Activated naive CD4-positive, alpha-beta T cell treated with anti-CD3 and anti-CD28 coated beads, Interleukin-2, amount 50 U/mL, for 24 hours (primary cell): Measurements from ENCODE around the gene UGT1A7.

Experiments
- H3K27ac Mint-ChIP-seq: one replicate; pipeline ENCODE4 v1.8.0; 2021; ENCODE audit warnings: mild to moderate bottlenecking, mixed read lengths
- H3K27me3 Mint-ChIP-seq: one replicate; pipeline ENCODE4 v1.8.0; 2021; ENCODE audit warnings: mixed read lengths
- H3K36me3 Mint-ChIP-seq: one replicate; pipeline ENCODE4 v1.8.0; 2021; ENCODE audit warnings: mixed read lengths
- H3K4me1 Mint-ChIP-seq: one replicate; pipeline ENCODE4 v1.8.0; 2021; ENCODE audit warnings: mixed read lengths
- H3K4me3 Mint-ChIP-seq: one replicate; pipeline ENCODE4 v1.8.0; 2021; ENCODE audit warnings: mild to moderate bottlenecking, mixed read lengths
- H3K9me3 Mint-ChIP-seq: one replicate; pipeline ENCODE4 v1.8.0; 2021; ENCODE audit warnings: mixed read lengths

Gene UGT1A7

GRCh38 chr2:233807966-233808935 lies 126.5 kb downstream of the UGT1A7 start:
- no peak overlapping the region for H3K4me3 Mint-ChIP-seq
- peaks cover 1% of the 10 kb centered on the region for H3K27me3 Mint-ChIP-seq
- H3K36me3 Mint-ChIP-seq, result no peaks in the 10 kb centered on the region
- no peak overlapping the region for H3K27ac Mint-ChIP-seq
- no peaks in the 10 kb centered on the region for H3K4me1 Mint-ChIP-seq
- H3K9me3 Mint-ChIP-seq, result no peaks in the 10 kb centered on the region

GRCh38 chr2:233810385-233810784 lies 128.7 kb downstream of the UGT1A7 start:
- Mint-ChIP-seq H3K36me3 (no peaks in the 10 kb centered on the region), H3K27ac (no peak overlapping the region), H3K9me3 (no peaks in the 10 kb centered on the region), H3K4me1 (no peaks in the 10 kb centered on the region), H3K4me3 (no peak overlapping the region), H3K27me3 (peaks cover 1% of the 10 kb centered on the region)

DNA sequence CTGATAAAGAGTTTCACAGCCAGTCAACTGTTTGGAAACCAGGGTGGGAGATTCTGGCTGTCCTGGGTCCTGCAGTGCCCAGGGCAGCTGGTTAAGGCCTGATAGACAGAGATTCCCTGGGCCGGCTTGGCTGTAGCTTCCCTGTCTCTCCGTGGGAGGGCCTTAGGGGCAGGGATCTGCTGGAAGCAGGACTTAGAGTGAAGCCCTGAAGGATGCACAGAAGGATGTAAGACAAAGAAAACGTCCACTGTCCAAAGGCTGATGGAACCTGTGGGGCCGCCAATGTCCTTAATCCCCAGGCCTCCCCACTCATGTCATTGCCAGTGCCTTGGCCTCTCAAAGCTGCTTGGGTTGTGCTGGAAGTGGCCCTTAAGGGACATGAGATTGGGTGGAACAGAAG lies 129.4 kb downstream of the UGT1A7 start:
- no peaks in the 10 kb centered on the region for H3K4me1 Mint-ChIP-seq
- H3K36me3 Mint-ChIP-seq, result no peaks in the 10 kb centered on the region
- no peak overlapping the region for H3K27ac Mint-ChIP-seq
- H3K4me3 Mint-ChIP-seq, result no peak overlapping the region
- no peaks in the 10 kb centered on the region for H3K9me3 Mint-ChIP-seq
- H3K27me3 Mint-ChIP-seq, result peaks cover 1% of the 10 kb centered on the region

GRCh38 chr2:233811732-233812131 lies 130.0 kb downstream of the UGT1A7 start:
- Mint-ChIP-seq H3K27me3 (peaks cover 1% of the 10 kb centered on the region), H3K9me3 (no peaks in the 10 kb centered on the region), H3K36me3 (no peaks in the 10 kb centered on the region), H3K27ac (no peak overlapping the region), H3K4me1 (no peaks in the 10 kb centered on the region), H3K4me3 (no peak overlapping the region)

DNA sequence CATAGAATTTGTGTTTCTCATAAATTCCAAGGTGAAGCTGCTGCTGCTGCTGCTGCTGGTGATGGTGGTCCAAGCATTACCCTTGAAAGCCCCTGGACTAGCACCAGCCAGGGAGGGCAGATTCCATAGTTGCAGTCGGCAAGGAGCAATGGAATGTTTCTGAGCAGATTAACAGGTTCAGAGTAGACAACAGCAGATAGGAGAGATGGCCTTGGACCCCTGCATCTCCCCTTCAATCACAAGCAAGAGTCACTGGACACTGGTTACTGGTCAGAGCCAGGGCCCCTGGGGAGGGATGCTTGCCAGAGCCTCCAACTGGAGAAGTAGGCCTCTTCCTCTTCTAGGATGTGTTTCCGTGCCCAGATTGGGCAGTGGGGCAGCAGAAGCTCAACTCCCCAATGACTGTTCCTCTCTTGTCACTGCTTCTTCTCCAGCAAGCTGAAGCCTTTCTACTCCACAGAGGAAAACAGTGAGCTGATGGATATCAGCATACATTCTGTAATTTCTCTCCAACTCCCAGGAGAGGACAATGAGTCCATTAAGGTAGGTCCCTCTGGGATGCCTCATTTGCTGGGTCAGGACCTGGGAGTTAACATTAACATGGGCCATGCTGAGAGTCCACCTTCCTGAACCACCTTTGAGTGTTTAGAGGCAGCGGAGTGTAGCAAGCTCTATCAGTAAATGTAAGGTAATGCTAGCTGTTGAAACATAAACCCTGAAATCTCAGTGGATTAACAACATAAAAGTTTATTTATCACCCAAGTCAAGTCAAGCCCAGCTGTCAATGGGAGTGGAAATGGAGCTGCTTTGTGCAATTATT lies 131.7 kb downstream of the UGT1A7 start:
- H3K27ac Mint-ChIP-seq, result no peak overlapping the region
- H3K36me3 Mint-ChIP-seq, result no peaks in the 10 kb centered on the region
- H3K4me1 Mint-ChIP-seq, result no peaks in the 10 kb centered on the region
- H3K4me3 Mint-ChIP-seq, result no peak overlapping the region
- H3K27me3 Mint-ChIP-seq, result peaks cover 1% of the 10 kb centered on the region
- H3K9me3 Mint-ChIP-seq, result no peaks in the 10 kb centered on the region

- no peaks in the 10 kb centered on the region for H3K9me3 Mint-ChIP-seq
- H3K36me3 Mint-ChIP-seq, result no peaks in the 10 kb centered on the region
- no peak overlapping the region for H3K4me3 Mint-ChIP-seq
- no peak overlapping the region for H3K27ac Mint-ChIP-seq
- H3K4me1 Mint-ChIP-seq, result no peaks in the 10 kb centered on the region
- H3K27me3 Mint-ChIP-seq, result peaks cover 1% of the 10 kb centered on the region
These were observed 132.5 kb downstream of the UGT1A7 start for GRCh38 chr2:233814056-233814835.

DNA sequence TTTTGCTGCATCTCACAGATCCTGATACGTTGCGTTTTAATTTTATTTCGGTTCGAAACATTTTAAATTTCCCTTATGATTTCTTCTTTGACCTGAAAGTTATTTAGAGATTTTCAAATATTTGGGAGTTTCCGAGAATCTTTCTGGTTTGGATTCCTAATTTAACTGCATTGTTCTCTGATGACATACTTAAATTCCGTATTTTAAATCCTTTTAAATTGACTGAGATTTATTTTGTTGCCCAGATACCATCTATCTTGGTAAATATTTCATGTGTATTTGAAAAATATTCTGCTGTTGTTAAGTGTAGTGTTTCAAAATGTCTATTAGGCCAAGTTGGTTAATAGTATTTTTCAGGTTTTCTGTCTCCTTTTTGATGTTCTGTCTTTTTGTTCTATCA lies 134.2 kb downstream of the UGT1A7 start:
- H3K27ac Mint-ChIP-seq, result no peak overlapping the region
- H3K4me3 Mint-ChIP-seq, result no peak overlapping the region
- H3K36me3 Mint-ChIP-seq, result no peaks in the 10 kb centered on the region
- H3K27me3 Mint-ChIP-seq, result no peaks in the 10 kb centered on the region
- H3K4me1 Mint-ChIP-seq, result no peaks in the 10 kb centered on the region
- H3K9me3 Mint-ChIP-seq, result no peaks in the 10 kb centered on the region

DNA sequence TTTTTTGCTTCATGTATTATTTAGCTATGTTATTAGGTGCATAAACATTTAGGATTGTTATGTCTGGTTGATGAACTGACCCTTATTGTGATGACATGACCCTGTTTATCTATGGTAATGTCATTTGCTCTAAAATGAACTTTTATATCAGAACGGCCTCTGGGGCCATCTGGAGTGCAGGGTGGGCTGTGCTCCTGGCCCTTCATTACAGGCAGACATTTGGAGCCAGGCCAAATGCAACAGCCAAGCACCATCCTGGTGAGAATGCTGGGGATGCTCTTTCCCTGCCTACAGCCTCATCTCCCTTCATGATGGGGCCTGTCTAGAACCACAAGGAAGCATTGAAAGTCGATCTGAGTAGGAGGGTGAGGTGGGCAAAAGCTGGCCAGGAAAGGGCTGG lies 134.6 kb downstream of the UGT1A7 start:
- no peaks in the 10 kb centered on the region for H3K9me3 Mint-ChIP-seq
- H3K27me3 Mint-ChIP-seq, result no peaks in the 10 kb centered on the region
- H3K27ac Mint-ChIP-seq, result no peak overlapping the region
- H3K4me3 Mint-ChIP-seq, result no peak overlapping the region
- no peaks in the 10 kb centered on the region for H3K36me3 Mint-ChIP-seq
- no peaks in the 10 kb centered on the region for H3K4me1 Mint-ChIP-seq

- H3K9me3 Mint-ChIP-seq, result no peaks in the 10 kb centered on the region
- H3K4me3 Mint-ChIP-seq, result no peak overlapping the region
- no peak overlapping the region for H3K27ac Mint-ChIP-seq
- H3K27me3 Mint-ChIP-seq, result no peaks in the 10 kb centered on the region
- no peaks in the 10 kb centered on the region for H3K36me3 Mint-ChIP-seq
- no peaks in the 10 kb centered on the region for H3K4me1 Mint-ChIP-seq
These were observed 135.1 kb downstream of the UGT1A7 start for GRCh38 chr2:233816771-233817170.

DNA sequence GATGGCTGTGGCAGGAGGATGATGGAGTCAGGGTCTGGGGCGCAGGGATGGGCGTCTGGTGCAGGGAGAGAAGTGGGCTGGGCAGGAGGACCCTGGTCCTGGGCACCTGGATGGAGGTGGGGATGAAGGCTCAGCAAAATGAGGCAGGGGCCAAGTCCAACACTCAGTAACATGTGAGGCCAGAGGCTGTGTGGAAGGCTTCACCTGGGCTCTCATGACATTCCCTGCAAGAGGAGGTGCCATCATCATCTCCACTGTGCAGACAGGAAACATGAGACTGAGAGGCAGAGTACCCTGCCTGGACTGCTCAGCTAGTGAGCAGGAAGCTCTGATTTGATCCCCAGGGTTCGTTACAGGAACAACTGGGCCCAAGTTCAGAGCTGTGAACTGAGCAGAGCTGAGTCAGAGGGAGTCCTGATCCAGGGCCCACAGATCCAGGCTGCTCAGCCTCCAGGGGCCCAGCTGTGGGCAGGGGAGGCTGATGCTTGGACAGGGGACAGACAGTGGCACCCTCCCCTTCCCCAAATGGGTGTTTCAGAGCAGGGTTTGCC lies 135.7 kb downstream of the UGT1A7 start:
- Mint-ChIP-seq H3K9me3 (no peaks in the 10 kb centered on the region), H3K27ac (no peak overlapping the region), H3K4me3 (no peak overlapping the region), H3K27me3 (no peaks in the 10 kb centered on the region), H3K36me3 (no peaks in the 10 kb centered on the region), H3K4me1 (no peaks in the 10 kb centered on the region)

- Mint-ChIP-seq H3K27ac (no peak overlapping the region), H3K4me1 (no peaks in the 10 kb centered on the region)
These were observed 136.4 kb downstream of the UGT1A7 start for GRCh38 chr2:233817995-233818638.

DNA sequence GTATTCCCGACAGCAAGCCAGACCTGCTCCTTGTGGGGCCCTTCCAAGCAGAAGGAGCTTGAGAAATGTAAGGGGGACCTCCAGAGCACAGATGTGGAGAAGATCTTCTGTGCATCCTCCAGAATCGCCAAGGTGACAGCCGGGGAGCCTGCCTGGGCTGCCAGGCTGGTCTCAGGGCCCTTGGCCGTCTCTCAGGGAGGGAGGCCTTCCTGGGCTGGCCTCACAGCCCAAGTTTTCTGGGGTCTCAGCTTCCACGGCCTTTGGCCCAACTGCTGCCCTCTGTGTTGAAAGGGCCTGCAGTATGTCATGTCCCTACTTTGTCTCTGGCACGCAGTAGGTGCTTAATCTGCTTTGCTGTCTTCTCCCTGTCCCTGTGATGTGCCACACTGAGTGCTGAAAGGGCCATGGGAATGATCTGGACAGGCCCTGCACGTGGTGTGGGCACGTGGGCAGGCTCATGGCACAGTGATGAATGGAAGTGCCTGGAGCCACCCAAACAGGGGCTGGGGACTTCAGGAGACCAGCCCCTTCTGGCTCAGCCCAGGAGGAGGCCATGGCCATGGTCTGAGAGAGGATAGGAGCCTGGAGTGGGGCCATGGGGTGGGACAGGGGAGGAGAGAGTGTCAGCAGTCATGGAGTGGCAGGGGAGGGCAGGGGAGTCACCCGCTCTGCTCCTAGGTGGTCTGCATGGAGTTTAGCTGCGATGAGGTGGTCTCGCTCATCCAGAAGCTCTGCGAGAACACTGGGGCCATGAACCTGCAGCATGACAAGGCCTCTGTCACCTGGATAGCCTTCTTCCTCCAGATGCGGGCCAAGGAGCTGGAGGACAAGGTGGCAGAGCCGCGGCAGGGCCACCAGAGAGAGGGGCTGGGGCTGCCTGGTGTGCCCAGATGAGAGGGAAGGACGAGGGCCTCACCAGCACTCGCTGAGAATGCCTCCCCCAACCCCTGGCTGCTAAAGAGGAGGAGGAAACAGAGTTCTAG lies 137.2 kb downstream of the UGT1A7 start:
- H3K4me3 Mint-ChIP-seq, result no peak overlapping the region
- no peaks in the 10 kb centered on the region for H3K4me1 Mint-ChIP-seq
- no peaks in the 10 kb centered on the region for H3K27me3 Mint-ChIP-seq
- no peak overlapping the region for H3K27ac Mint-ChIP-seq
- no peaks in the 10 kb centered on the region for H3K36me3 Mint-ChIP-seq
- no peaks in the 10 kb centered on the region for H3K9me3 Mint-ChIP-seq

More at GRCh38 chr2:233817995-233818638, 136.4 kb downstream of the UGT1A7 start:
- no peaks in the 10 kb centered on the region for H3K27me3 Mint-ChIP-seq
- no peaks in the 10 kb centered on the region for H3K9me3 Mint-ChIP-seq
- no peak overlapping the region for H3K4me3 Mint-ChIP-seq
- no peaks in the 10 kb centered on the region for H3K36me3 Mint-ChIP-seq

- no peak overlapping the region for H3K27ac Mint-ChIP-seq
- H3K9me3 Mint-ChIP-seq, result no peaks in the 10 kb centered on the region
- H3K27me3 Mint-ChIP-seq, result no peaks in the 10 kb centered on the region
- H3K36me3 Mint-ChIP-seq, result no peaks in the 10 kb centered on the region
- H3K4me1 Mint-ChIP-seq, result no peaks in the 10 kb centered on the region
- no peak overlapping the region for H3K4me3 Mint-ChIP-seq
These were observed 138.4 kb downstream of the UGT1A7 start for GRCh38 chr2:233819884-233820773.
